C4-2B (cell line): ENCODE measurements around the gene EIF4E1B.

ENCODE experiments used
- ZFX ChIP-seq: fragments of 450-650 bp; IDR thresholded peaks from 2 replicates; pipeline ENCODE4 v1.6.1; 2017
- TF ChIP-seq, protein P1 (sequence below): fragments of 450-650 bp; conservative IDR thresholded peaks from 2 replicates; pipeline ENCODE4 v1.5.1; 2017; ENCODE audit warnings: mild to moderate bottlenecking

DNA sequence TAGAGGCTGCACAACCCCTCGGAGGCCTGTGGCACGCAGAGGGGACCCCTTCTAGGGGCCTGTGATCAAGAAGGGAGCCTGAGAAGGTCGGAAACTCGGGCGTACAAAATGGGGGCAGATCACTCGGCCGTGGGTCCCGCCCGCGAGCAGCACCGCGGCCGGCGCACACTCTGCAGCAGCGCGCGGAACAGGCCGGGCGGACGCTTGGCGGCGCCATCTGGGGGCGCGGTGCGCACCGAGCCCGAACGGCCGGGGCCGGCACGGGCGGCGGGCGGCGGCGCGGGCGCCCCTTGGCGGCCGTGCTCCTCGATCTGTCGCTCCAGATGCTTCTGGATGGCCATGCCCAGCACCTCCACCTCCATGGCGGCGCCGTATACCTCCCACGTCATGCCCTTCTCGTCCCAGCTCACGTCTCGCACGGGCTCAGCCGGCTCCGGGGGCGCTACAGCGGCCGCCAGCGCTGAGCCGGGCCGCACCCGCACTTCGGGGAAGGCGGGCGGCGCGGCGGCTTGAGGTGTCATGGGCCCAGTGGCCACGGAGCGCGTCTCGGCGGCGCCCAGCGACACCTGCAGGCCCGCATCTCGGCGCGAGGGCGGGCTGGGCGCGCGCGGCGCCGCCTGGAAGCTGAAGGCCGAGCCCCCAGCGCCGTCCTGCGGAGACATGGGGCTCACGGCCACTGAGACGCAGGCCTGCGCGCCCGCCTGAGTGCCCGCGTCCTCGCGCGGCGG, 33.6 kb upstream of the EIF4E1B start:
- TF ChIP-seq, protein P1, sequence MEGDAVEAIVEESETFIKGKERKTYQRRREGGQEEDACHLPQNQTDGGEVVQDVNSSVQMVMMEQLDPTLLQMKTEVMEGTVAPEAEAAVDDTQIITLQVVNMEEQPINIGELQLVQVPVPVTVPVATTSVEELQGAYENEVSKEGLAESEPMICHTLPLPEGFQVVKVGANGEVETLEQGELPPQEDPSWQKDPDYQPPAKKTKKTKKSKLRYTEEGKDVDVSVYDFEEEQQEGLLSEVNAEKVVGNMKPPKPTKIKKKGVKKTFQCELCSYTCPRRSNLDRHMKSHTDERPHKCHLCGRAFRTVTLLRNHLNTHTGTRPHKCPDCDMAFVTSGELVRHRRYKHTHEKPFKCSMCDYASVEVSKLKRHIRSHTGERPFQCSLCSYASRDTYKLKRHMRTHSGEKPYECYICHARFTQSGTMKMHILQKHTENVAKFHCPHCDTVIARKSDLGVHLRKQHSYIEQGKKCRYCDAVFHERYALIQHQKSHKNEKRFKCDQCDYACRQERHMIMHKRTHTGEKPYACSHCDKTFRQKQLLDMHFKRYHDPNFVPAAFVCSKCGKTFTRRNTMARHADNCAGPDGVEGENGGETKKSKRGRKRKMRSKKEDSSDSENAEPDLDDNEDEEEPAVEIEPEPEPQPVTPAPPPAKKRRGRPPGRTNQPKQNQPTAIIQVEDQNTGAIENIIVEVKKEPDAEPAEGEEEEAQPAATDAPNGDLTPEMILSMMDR = no peak
- no peak for TF ChIP-seq ZFX
